HS-5 (cell line): ENCODE results near the gene ARHGAP4.

ENCODE experiments used
- DNase-seq: peaks from one replicate; pipeline ENCODE4 v3.0.0-alpha.2; 2012; ENCODE audit warnings: low read depth

ARHGAP4 gene

DNA sequence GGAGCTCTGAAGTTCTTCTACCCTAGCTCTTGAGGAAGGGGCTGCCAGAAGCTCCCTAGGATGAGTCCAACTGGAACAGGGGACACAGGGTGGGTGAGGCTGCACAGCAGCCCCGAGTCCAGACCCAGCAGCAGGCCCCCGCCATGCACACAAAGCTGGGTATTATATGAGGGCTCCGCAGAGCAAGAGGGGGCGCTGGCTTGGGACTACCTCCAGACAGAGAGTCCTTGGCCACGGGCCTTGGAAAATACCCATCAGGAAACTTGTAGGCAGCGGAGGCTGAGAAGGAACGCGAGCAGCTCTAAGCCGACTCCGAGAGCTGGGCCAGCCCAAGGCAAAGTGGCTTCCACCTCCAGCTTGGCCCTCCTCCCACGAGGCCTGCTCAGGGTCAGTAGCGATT lies 37.5 kb upstream of the ARHGAP4 start:
- no peak for DNase-seq

DNA sequence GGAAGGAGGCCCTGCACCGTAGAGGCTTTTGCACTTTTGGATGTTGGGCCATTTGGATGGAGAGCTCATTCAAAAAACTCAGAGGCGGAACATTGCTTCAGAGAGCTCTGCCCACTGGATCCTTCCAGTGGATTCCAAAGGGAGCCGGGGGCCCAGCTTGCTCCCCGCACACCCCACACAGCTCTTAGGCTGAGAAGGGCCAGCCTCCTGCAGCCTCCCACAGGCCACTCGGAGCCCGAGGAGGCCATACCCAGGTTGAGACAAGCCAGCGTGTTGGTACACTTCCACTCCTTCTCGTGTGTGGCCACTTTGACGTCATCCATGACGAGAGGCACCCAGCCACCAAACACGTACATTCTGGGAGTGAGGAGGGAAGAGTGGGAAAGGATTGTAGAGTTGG lies 35.2 kb upstream of the ARHGAP4 start:
- no peak for DNase-seq

DNA sequence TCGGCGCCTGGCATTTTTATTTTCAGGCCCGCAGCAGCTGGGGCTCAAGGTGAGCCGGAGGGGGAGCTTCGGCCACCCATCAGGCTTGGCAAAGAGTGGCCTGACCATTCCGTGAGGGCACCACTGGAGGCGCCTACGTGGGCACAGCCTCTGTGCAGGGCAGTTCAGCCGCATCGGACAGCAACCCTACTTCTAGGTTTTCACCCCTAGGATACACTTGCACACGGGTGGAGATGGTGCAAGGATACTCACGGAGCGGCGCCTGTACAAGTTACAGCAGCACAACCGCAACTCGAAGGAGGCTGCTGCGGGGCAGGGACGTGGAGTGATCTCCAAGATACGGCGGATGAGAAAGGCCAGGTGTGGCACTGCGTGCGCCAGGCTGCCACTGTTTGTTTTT lies 34.7 kb upstream of the ARHGAP4 start:
- DNase-seq = no peak

DNA sequence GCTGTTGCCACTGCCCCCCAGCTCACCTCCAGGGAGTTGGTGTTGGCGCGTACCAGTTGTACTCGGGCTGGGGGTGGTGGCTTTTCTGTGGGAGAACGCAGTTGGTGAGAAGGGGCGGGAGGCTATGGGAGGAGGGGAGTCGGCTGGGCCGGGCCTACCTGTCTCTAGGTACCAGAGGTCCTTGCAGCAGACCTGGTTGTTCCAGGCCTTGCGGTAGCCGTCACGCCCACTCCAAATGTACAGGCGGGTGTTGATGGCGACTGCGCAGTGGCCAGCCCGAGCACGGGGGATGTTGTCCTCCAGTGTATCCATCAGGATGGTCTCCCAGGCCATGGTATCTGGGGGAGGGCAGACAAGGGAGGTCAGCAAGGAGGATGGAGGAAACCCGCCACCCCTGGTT lies 34.0 kb upstream of the ARHGAP4 start:
- no peak for DNase-seq

DNA sequence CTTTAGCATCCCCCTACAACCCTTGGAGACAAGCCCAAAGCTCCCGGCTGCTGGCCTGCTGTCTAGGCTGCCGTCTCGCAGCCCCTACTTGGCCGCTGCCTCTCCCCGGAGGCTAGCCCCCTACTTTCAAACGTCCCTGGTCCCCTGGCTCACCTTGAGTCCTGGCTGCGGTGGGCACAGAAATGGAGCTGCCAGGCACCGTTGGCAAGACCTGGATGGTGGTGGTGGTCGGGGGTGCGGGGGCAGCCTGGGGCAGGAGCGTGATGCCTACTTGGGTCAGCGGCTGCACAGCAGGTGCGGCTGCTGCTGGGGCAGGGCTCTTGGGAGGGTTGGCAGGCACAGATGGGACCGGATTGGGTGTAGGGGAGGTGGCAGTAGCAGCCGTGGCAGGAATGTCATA lies 33.6 kb upstream of the ARHGAP4 start:
- no peak for DNase-seq

DNA sequence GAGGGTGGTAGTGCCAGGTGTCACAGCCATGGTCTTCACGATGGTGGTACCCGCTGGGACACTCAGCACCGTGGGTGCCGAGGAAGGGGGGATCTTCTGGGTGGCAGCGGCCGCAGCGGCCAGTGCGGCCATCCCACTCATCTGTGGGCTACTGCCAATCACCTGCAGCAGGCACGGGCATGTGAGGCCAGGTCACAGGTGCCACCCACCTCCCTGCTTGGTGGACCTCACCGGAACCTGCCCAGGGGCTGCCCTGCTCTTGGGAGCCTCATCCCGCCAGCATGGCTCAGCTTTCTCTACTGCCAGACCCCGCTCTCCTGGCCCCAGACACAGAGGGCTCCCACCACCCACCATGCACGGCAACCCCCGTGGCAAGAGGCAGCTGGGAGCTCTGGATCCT lies 32.5 kb upstream of the ARHGAP4 start:
- no peak for DNase-seq

DNA sequence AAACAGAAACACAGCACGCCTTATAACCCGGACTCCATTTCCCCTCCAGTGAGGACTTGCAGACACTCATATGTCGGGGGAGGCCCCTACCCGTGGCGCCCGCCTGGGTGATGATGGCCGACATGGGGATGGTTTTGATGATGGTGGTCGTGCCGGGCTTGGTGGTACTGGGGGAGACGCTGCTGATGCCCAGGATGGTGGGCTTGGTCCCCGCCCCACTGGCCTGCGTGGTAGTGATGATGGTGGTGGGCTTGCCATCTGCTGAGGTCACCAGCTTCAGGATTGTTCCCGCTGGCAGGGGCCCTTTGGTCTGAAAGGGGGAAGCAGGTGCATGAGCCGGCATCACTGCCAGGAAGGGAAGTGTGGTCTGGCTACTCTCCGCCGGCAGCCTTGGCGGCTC lies 31.2 kb upstream of the ARHGAP4 start:
- no peak for DNase-seq

DNA sequence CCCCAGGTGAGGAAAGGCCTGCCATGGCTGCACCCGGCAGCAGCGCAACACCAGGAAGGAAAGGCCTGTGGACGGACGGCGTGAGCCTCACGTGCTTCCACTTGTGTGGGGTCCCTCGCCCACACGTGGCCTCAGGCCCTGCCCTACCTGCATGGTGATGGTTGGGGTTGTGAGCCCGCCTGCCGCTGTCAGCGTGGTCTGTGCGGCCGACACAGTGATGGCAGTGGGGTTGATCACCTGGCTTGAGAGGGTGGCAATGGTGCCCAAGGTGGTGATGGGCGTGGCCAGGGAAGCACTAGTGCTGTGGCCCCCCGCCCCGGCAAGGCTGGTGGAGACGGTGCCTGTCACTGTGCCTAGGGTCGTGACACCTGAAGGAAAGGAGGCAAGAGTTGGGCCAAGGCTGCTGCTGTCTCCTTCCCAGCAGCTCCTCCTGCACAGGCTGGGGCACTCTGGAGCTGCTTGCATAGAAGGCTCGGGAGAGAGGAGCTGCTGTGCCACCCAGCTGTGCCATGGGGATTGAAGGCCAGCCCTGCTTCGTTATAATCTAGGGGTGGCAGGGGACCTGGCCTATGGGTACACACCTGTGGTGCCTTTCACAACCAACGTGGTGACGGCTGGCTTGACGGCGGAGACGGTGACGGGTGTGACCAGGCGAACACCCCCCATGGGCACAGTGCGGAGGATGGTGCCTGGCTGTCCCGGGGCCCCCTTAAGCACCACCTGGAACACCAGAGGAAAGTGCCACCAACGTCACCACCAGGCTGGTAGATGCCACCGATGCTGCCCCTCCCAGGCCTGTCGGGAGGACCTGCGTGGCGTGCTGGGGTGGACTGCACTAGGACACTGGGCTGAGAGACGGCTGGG lies 30.2 kb upstream of the ARHGAP4 start:
- DNase-seq = no peak

DNA sequence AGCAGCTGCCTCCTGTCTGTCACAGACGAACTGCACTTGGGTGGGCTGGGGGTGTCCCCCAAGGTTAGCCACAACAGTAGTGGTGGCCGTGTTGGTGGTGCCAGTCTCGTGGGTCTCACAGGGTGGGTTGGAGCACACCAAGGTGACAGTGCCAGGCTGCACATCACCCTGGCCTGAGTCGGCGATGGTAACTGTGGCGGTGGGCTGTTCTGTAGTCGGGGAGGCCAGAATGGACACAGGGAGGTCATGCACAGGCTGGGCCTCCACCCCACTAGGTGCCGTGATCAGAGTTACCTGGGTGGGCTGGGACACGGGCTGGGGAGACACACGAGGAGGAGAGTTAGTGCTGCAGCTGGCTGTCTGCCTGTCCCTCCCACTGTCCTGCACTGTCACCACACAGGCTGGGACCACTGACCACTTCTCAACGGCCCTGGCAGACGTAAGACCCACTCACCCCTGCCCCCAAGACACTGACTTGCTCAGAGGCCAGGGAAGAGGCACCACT lies 29.2 kb upstream of the ARHGAP4 start:
- no peak for DNase-seq

DNA sequence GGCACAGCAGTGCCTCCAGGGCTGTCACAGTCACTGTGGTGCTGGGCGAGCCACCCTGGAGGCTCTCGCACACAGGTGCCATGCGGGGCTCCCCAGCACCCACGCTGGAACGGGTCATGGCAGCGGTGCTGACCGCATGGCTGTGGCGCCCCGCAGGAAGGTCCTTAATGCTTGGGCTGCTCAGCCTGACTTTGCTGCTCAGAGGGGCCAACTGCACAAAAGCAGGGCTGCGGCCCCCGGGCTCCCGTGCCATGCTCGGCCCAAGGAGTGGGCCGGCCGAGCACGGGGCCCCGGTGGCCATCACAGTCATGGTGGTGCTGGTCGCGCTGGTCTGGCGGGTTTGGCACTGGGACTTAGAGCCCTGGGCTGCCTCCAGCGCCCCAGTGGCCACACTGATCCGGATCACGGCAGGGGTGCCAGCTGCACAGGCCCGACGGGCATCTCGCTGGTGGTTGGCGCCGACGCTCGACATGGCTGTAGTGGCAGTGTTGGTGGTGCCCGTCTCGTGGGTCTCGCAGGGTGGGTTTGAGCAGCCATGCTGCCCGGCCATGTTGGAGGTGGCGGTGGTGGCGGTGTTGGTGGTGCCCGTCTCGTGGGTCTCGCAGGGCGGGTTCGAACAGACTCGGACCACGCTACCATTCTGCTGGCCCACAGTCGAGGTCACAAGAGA lies 28.6 kb upstream of the ARHGAP4 start:
- DNase-seq = no peak

DNA sequence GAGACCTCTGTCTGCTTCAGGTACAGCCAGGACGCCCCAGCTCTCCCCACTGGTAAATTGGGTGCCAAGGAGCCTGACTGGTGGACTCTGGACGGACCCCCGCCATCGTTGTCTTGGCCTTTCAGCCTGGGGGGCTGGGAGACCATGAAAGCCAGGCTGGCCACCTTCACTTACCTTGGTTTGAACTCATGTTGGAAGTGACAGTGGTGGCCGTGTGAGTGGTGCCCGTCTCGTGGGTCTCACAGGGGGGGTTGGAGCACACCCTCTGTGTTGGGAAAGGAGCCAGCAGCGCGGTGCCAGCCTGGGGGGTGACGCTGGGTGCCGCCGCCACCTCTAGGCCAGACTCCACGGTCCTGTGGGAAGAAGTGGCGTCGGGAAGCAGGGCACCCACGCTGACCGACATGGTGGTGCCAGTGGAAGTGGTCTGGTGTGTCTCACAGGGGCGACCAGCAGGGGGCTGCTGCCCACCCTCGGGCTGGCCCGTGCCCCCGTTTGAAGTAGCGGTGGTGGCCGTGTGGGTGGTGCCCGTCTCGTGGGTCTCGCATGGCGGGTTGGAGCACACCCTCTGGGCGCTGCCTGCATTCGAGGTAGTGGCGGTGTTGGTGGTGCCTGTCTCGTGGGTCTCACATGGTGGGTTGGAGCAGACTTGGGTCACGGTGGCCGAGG lies 28.0 kb upstream of the ARHGAP4 start:
- no peak for DNase-seq

DNA sequence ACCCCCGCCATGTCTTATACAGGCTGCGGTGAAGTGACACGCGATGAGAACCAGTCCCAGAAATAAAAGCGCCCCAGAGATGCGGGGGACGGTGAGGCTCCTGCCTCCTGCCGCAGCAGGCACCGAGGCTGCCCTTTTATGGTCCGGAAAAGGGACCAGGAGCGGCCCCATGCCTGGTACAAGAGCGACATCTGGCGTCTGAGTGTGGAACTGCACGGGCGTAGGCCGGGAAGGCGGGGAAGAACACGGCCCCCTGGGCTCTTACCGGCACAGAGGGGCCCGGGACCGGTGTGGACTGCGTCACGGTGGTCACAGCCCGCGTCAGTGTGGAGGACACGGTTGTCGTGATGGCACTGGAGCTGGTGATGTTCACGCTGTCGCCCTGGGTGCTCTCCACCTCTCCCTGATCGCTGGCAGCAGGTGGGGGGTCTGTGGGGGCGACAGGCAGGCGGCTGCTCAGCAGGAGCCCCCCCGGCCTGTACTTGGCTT lies 27.3 kb upstream of the ARHGAP4 start:
- DNase-seq = no peak

DNA sequence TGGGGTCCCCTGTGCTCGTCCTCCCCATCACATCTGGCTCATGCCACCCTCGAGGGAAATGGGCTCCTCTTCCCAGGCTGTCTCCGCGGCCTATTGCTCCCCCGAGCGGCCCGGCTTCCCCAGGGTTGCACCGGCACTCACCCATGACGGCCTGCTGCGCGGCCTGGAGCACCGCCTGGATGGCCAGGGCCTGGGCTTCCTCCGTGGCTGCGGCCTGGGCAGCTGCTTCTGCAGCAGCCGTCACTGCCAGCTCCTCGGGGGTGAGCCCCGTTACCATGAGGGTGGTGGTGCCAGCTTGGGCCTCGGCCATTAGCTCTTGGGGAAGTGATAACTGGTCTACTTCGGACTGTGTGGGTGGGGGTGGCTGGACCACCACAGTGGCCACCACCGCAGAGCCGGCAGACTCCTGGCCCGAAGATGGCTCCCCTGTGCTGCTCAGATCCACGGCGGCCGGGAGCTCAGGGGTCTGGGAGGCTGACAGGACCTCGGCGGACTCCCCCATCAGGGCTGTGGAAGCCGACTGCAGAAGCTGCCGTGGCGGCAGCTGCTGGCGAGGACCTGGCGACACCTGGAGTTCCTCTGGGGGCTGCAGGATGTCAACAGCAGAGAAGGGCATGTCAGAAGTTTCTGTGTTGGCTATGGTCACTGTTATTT lies 26.4 kb upstream of the ARHGAP4 start:
- DNase-seq = no peak

DNA sequence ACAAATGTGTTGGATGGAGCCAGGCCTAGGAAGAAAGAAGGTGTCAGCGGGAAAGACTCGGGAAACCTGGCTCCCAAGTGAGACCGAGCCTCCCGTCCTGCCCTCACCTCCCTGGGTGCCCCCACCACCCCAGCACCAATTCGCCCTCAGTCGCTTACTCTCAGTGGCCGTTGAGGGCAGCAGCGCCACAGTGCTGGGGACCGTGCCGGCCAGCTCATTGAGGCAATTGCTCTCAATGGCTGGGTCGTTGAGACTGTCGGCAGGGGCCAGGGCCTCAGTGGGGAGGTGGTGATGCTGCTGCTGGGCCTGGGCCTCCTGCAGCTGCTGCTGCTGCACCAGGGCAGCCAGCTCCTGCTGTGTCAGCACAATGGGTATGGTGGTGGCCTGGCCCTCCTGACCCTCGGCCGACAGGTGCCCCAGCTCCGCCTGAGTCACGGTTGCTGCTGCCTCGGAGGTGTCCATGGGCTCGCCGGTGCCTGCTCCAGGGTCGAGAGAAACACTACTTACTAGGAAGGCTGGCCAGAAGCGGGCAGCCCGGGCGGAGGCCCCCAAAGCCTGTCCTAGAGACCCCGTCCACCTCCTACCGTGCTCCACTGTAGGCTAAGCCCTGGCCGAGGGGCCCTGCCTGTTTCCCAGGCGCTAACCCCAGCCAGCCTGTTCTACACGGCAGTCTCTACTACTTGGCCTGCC lies 25.8 kb upstream of the ARHGAP4 start:
- DNase-seq = no peak

DNA sequence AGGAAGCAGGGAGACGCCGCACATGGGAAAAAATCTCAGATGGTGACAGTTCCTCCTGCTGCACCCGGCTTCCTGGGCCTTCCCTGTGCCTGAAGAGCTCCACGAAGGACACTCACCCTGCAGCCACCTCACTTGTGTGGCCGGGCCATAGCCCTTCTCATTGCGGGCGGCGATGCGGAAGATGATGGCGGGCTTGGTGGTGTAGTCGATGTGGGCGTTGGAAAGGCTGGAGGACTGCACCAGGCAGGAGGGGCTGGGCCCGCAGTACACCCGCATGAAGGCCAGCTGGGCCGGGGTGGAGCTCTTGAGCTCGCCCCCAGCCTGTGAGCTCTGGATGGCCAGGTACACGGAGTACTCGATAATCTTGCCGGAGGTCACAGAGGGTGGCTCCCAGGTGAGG lies 24.1 kb upstream of the ARHGAP4 start:
- no peak for DNase-seq

DNA sequence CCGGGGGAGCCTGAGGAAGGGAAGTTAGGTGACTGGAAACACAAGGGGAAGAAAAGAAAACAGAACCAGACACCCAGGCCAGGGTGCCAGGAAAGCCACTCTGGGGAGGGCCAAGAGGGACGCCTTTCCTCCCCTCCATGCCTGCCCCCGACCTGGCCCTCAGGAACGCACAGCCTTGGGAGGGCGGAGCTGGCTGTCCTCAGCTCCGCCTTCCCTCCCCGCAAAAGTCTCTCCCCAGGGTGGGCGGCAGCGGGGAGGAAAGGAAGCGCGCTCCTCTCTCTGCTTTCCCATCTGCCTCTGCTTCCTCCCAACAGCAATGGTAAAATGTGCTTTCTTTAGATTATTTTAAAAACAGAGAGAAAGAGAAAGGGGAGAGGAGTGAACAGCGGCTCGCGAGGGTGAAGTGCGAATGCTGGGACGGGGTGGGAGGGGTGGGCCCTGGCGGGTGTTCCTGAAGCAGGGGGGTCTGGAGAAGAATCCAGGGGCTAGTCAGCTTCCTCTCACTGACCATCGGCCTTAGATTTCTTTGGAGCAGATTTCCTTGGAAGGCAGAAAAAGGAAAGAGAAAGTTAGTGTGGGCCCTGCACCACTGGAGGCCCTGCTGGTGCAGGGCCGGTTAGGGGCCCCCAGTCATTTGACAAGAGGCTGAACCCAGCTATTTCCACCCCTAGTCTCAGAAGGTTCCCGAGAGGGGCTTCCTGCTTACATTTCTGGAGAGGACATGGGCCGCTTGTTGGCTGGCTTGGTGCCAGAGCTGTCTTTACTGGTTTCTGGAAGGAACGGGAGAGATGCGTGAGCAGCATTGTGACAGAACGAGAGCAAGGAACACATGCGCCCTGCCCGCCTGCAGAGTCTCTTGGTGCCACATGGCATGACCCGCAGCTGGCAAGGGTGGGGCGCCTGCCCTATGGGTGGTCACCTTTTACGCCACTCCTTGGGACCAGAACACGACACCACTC lies 23.1 kb upstream of the ARHGAP4 start:
- DNase-seq = no peak

DNA sequence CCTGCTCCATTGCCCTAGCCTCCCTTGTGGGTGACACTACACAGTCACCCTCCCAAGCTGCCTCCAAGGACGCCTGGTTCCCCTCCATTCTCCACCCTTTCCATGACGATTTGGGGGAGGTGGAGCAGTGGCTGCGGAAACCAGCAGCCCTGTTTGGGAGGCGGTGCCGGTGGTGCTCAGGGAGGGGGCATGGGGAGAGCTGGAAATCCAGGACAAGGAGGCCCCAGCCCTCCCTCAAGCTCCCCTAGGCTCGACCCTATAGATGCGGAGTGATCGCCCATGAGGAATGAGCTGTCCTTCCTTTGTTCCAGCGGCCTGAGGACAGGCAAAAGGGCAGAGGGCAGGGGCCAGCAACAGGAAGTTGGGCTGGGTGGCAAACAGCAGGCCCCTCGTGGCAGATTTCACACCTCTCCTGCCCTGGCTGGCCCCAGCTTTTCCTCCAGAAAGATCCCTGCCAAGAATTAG lies 22.0 kb upstream of the ARHGAP4 start:
- DNase-seq = no peak

DNA sequence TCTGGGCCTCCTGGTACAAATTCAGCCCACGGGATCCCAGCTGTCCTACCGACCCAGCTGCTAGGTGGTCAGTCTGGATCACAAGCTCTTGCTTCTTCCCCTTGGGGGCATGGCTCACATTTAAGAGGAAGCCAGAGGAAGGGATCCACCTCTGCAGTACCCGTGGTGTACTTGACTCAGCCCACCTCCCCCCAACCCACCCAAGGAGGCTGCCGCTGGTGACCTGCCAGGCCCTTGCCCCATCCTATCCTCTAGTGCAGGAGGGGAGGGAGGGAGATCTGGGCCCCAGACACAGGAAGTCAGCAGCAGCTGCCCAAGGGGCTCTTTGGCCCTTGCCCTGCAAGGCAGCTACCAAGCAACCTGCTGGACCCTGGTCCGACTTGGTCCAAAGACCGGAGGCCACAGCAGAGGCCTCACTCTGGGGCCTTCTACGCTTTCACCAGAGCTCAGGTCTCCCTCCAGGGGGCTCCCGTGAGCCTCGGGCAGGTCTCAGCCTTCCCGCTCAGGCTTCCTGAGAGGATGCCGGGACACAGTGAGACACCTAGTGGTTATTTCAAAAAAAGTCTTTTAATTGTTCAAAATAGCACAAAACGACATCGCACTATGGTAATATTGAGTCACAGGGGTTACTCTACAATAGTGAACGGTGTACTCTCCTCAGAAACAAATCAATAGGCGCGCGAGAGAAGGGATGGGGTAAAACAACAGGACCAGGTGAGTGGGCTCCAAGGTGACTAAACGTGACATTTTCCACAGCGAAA lies 21.1 kb upstream of the ARHGAP4 start:
- DNase-seq = peak; percentile 32
